ENCODE data around the gene SLC4A8.

SLC4A8 gene

DNA sequence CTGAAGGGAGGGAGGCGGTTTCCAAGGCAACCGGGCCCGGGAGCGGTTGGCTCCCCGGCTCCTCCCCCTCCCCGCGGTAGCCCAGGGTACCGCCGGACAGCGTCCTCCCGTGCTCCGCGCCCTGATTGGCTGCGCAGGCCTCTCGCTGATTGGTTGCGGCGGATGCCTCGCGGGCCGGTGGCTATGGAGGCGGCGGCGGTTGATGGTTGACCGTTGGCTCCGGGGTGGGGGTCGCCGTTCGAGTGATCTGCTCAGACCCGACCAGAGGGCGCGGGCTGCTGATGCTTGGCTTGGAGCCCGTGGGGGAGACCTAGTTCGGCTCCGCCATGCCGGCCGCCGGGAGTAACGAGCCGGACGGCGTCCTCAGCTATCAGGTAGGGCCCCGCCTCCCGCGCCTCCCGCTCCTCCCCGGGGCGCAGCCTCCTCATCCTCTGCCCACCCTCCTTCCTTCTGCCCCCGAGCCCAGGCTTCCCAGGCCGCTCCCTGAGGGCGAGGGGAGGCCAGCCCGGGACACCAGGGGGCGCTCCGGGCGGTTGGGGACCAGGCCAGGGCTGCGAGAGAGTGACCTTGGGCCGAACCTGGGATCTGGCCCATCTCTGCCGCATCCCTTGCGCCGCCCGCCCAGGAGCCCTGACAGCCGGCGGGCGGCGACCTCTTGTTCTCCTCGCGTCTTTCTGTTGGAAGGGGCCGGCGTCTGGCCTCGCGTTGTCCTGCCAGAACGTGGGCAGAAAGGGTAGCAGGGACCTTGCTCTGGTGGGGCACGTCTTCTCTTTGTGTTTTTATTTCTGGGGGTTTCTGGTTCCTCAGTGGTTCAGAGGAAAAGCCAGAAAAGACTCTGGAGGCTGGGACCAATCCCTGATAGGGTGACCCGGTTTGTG lies at the start of gene SLC4A8:
SLC4A8 (plus strand) TSS at position 170 of the 878 bp plus-strand sequence; CDS start at position 327, 157 bp downstream.
- peaks cover 19% of the 10 kb centered on the region for H3K4me1 ChIP-seq (ENCODE audit: control insufficient read depth, insufficient read depth, low read length)
- H3K36me3 ChIP-seq (ENCODE audit: control insufficient read depth, insufficient read depth, low read length): no peaks in the 10 kb centered on the region
- H3K9ac ChIP-seq (ENCODE audit: low read length): peak within 1 kb of the TSS; percentile 44
- no peak within 1 kb of the TSS for H3K27ac ChIP-seq (ENCODE audit: low read depth, low read length)
- H3K9me3 ChIP-seq (ENCODE audit: control insufficient read depth, insufficient read depth, low read depth, low read length): no peaks in the 10 kb centered on the region
- no peaks in the 10 kb centered on the region for H3K27me3 ChIP-seq (ENCODE audit: control insufficient read depth, insufficient read depth, low read length)
- peak within 1 kb of the TSS; percentile 90 for H3K4me3 ChIP-seq (ENCODE audit: low read depth, low read length)

DNA sequence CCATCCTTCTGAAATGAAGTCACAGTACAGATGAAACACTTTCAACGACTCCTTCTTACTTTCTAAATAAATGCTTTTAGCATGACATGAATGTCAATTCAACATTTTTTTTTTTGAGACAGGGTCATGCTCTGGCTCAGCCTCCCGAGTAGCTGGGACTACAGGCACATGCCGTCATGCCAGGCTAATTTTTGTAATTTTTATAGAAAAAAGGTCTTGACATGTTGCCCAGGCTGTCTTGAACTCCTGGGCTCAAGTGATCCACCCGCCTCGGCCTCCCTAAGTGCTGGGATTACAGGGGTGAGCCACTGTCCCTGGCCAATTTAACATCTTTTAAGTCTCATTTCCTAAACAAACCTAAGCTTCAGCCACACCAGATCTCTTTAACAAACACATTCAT lies 49.8 kb upstream of the SLC4A8 start:
- no peaks in the 10 kb centered on the region for H3K27me3 ChIP-seq (ENCODE audit: control insufficient read depth, insufficient read depth, low read length)

DNA sequence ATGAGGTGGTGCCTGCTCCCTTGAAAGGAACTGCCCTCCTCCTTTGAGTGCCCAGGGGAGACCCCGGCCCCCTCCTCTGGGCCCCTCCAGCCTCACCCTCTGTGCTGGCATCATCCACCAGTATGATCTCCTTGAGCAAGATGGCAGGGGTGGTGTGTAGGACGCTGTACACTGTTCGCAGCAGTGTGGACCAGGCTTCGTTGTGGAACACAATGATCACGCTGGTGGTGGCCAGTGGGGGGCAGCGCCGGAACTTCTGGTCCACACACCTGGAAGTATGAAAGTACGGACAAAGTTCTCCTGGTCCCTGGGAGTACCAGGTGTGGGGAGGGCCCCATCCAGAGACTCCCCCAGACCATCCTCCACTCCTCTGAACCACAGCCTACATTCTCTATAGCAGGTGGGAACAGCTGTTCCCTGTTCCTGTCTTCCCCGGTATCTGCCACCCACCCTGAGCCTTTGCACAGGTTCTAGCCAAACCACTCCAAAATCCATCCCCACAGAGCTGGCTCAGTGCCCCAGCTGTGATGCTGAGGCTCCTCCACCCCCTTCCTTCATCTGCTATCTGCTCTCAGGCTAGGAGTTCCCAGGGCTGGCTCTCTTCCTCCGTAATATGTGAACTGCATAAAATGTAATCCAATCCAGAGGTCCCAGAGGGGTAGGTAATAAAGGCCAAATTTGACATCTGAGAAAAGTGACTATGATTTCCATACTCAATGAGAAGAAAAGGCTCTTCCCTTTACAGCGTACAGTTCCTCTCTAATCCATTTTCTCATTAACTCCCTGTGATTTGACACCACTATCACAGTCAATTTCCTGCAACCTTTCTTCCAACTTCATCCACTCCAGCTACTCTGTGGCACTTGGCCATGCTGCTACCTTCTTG lies 47.3 kb upstream of the SLC4A8 start:
- H3K27me3 ChIP-seq (ENCODE audit: control insufficient read depth, insufficient read depth, low read length): no peaks in the 10 kb centered on the region
- H3K9me3 ChIP-seq (ENCODE audit: control insufficient read depth, insufficient read depth, low read depth, low read length): no peaks in the 10 kb centered on the region
- no peak overlapping the region for H3K4me3 ChIP-seq (ENCODE audit: low read depth, low read length)
- H3K36me3 ChIP-seq (ENCODE audit: control insufficient read depth, insufficient read depth, low read length): peaks cover 73% of the 10 kb centered on the region
- no peak overlapping the region for H3K27ac ChIP-seq (ENCODE audit: low read depth, low read length)
- H3K9ac ChIP-seq (ENCODE audit: low read length): no peak overlapping the region
- H3K4me1 ChIP-seq (ENCODE audit: control insufficient read depth, insufficient read depth, low read length): peaks cover 11% of the 10 kb centered on the region

More for the DNA sequence above, 49.8 kb upstream of the SLC4A8 start:
- Histone ChIP-seq H3K4me3 (ENCODE audit: low read depth, low read length) (no peak overlapping the region), H3K9ac (ENCODE audit: low read length) (no peak overlapping the region), H3K9me3 (ENCODE audit: control insufficient read depth, insufficient read depth, low read depth, low read length) (no peaks in the 10 kb centered on the region), H3K27ac (ENCODE audit: low read depth, low read length) (no peak overlapping the region), H3K4me1 (ENCODE audit: control insufficient read depth, insufficient read depth, low read length) (peaks cover 21% of the 10 kb centered on the region), H3K36me3 (ENCODE audit: control insufficient read depth, insufficient read depth, low read length) (peaks cover 55% of the 10 kb centered on the region)

DNA sequence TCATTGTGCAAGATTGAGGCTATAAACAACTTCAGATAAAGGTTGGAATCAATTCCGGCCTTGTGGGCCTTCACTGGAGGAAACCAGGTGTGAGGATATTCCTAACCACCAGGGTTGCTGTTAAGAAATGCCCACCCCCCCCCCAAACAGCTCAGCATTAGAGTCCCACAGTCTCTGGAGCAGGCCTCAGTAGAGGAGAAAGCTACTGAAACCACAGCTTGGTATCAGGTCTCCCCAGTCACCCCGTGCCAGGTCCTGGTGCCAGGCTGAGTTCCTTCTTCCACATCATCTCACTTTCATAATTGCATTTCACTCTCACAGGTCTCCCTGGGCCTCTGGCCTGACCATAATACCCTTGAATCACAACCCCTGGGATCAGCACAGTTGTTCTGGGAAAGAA lies 45.9 kb upstream of the SLC4A8 start:
- Histone ChIP-seq H3K9ac (ENCODE audit: low read length) (no peak overlapping the region), H3K4me3 (ENCODE audit: low read depth, low read length) (no peak overlapping the region), H3K27me3 (ENCODE audit: control insufficient read depth, insufficient read depth, low read length) (no peaks in the 10 kb centered on the region)

DNA sequence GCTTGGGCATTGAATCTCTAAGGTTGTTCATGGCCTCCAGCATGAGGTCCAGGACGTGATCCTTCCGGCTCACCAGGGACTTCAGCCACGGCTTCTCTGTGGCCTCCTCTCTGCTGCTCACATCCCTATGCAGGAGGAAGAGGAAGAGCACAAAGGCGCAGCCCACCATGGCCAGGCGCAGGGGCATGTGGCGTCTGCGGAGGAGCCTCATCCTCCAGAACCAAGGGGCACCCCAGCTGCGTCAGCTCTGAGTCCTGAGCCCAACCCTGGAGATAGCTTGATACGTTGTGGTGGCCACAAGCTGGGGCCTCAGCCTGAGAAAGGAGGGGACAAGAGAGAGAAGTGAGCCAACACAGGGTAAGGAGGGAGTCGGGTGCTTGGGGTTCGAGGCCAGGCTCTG lies 45.1 kb upstream of the SLC4A8 start:
- H3K9ac ChIP-seq (ENCODE audit: low read length): no peak overlapping the region
- no peak overlapping the region for H3K4me3 ChIP-seq (ENCODE audit: low read depth, low read length)
- H3K9me3 ChIP-seq (ENCODE audit: control insufficient read depth, insufficient read depth, low read depth, low read length): no peaks in the 10 kb centered on the region
- peaks cover 72% of the 10 kb centered on the region for H3K36me3 ChIP-seq (ENCODE audit: control insufficient read depth, insufficient read depth, low read length)
- H3K4me1 ChIP-seq (ENCODE audit: control insufficient read depth, insufficient read depth, low read length): peaks cover 16% of the 10 kb centered on the region
- no peak overlapping the region for H3K27ac ChIP-seq (ENCODE audit: low read depth, low read length)
- H3K27me3 ChIP-seq (ENCODE audit: control insufficient read depth, insufficient read depth, low read length): no peaks in the 10 kb centered on the region

More for the DNA sequence above, 45.9 kb upstream of the SLC4A8 start:
- no peaks in the 10 kb centered on the region for H3K9me3 ChIP-seq (ENCODE audit: control insufficient read depth, insufficient read depth, low read depth, low read length)
- H3K36me3 ChIP-seq (ENCODE audit: control insufficient read depth, insufficient read depth, low read length): peaks cover 75% of the 10 kb centered on the region
- no peak overlapping the region for H3K27ac ChIP-seq (ENCODE audit: low read depth, low read length)
- H3K4me1 ChIP-seq (ENCODE audit: control insufficient read depth, insufficient read depth, low read length): peaks cover 11% of the 10 kb centered on the region

DNA sequence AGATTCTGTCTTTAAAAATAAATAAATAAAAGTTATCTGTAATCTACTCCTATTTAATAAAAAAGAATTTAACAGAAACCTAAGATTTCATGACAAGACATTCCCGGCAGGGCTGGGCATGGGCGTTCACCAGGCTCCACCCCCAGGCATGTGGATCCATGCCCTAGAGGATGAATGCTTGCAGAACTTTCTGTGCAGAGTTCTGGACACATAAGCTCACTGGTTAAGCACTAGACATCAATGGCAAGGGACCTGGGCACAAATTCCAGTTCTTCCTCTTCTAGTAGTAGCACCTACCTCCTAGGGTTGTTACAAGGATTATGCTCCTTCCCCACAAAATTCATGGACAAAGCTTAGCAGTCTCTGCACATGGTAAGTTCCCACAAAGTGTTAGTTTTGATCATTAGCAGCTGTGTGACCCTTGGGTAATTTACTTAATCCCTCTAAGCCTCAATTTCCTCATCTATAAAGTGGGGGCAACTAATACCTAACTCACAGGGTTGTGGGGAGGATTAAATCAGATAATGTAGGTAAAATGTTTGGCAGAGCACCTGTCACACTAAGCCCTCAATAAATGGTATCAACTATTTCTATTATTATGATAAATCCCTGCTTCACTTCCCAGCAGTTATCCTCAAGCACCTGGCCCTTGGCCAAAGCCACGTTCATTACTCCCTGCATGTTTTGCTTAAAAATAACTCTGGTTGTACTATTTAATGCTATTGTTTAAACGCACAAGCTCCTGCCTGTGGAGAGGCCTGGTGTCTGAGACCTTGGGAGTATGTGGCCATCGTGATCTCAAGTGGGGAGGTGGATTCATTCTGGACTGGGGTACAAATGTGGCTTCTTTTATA lies 43.2 kb upstream of the SLC4A8 start:
- no peaks in the 10 kb centered on the region for H3K9me3 ChIP-seq (ENCODE audit: control insufficient read depth, insufficient read depth, low read depth, low read length)
- no peak overlapping the region for H3K27ac ChIP-seq (ENCODE audit: low read depth, low read length)
- peaks cover 59% of the 10 kb centered on the region for H3K36me3 ChIP-seq (ENCODE audit: control insufficient read depth, insufficient read depth, low read length)
- H3K4me1 ChIP-seq (ENCODE audit: control insufficient read depth, insufficient read depth, low read length): peaks cover 20% of the 10 kb centered on the region
- H3K9ac ChIP-seq (ENCODE audit: low read length): no peak overlapping the region
- no peaks in the 10 kb centered on the region for H3K27me3 ChIP-seq (ENCODE audit: control insufficient read depth, insufficient read depth, low read length)
- no peak overlapping the region for H3K4me3 ChIP-seq (ENCODE audit: low read depth, low read length)

DNA sequence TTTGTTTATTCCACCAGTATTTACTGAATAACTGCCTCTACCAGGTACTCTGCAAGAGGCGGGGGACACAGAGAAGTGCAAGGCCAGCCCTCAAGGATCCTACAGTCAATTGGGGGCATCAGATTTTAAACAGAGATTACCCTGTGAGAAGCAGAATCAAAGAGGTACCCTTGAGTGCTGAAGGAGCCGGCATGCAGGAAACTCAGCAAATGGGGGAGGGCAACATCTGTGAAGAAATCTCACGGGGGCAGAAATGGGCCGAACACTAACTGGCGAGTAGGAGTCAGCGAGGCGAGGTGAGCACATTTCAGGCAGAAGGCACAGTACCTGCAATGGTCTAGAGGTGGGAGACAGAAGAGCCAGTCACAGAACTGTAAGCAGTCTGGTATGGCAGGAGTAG lies 42.5 kb upstream of the SLC4A8 start:
- H3K27ac ChIP-seq (ENCODE audit: low read depth, low read length): no peak overlapping the region
- H3K9me3 ChIP-seq (ENCODE audit: control insufficient read depth, insufficient read depth, low read depth, low read length): no peaks in the 10 kb centered on the region

DNA sequence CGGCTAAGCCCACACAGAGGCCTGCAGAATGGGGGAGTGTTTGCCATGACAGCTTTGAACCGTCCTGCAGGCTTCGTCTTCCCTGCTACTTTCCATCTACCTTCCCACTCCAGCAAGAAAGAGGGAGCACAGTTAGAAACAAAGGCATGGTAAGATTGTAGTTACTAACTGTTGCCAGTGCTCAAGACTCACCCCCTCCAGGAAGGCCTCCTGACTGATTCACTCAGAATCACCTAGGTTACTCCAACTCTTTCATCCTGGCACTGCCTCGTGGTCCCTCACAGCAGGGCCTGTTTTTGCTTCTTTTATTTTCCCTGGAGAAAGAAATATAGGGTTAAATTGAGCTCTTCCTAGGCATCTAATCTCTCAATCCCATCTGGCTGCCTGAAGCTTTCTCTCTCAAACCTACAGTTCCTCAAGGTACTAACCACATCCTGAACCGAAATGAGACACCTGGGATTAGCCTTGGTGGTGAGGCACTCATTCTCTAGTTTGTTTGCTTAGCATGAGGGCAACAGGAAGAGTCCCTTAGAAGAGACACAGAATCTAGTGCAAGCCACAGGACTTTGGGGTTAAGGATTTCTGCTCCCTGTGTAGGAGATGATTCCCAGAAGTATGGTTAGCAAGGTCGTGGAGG lies 41.2 kb upstream of the SLC4A8 start:
- H3K9me3 ChIP-seq (ENCODE audit: control insufficient read depth, insufficient read depth, low read depth, low read length): no peaks in the 10 kb centered on the region
- no peak overlapping the region for H3K9ac ChIP-seq (ENCODE audit: low read length)
- peaks cover 33% of the 10 kb centered on the region for H3K4me1 ChIP-seq (ENCODE audit: control insufficient read depth, insufficient read depth, low read length)
- H3K27me3 ChIP-seq (ENCODE audit: control insufficient read depth, insufficient read depth, low read length): no peaks in the 10 kb centered on the region
- no peak overlapping the region for H3K4me3 ChIP-seq (ENCODE audit: low read depth, low read length)
- no peak overlapping the region for H3K27ac ChIP-seq (ENCODE audit: low read depth, low read length)
- H3K36me3 ChIP-seq (ENCODE audit: control insufficient read depth, insufficient read depth, low read length): peaks cover 41% of the 10 kb centered on the region

More for the DNA sequence above, 42.5 kb upstream of the SLC4A8 start:
- H3K27me3 ChIP-seq (ENCODE audit: control insufficient read depth, insufficient read depth, low read length): no peaks in the 10 kb centered on the region
- peaks cover 51% of the 10 kb centered on the region for H3K36me3 ChIP-seq (ENCODE audit: control insufficient read depth, insufficient read depth, low read length)
- no peak overlapping the region for H3K4me3 ChIP-seq (ENCODE audit: low read depth, low read length)
- peaks cover 22% of the 10 kb centered on the region for H3K4me1 ChIP-seq (ENCODE audit: control insufficient read depth, insufficient read depth, low read length)
- H3K9ac ChIP-seq (ENCODE audit: low read length): no peak overlapping the region

DNA sequence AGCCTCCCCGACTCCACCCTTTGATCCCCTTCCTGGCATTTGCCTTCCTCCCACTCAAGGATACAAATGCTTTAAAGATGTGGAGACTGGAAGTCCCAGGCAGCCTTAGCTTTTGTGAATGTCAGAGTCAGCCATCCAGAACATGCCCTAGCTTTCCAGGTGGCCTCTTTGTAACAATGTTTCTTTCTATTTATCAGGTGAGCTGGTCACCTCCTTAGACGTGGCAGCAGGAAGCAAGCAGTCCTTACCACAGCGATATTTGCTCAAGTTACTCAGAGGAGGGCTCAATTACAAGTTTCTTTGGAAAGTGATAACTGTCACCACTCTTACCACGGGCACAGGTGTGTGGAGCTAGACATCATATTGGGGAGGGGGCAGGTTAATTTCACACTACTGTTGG lies 38.3 kb upstream of the SLC4A8 start:
- Histone ChIP-seq H3K9ac (ENCODE audit: low read length) (no peak overlapping the region), H3K9me3 (ENCODE audit: control insufficient read depth, insufficient read depth, low read depth, low read length) (no peaks in the 10 kb centered on the region), H3K27ac (ENCODE audit: low read depth, low read length) (no peak overlapping the region), H3K4me1 (ENCODE audit: control insufficient read depth, insufficient read depth, low read length) (peaks cover 53% of the 10 kb centered on the region), H3K4me3 (ENCODE audit: low read depth, low read length) (no peak overlapping the region), H3K36me3 (ENCODE audit: control insufficient read depth, insufficient read depth, low read length) (peaks cover 18% of the 10 kb centered on the region), H3K27me3 (ENCODE audit: control insufficient read depth, insufficient read depth, low read length) (no peaks in the 10 kb centered on the region)
